Lung (tissue), 12 donors: ENCODE data around the gene GPBAR1. TPM values are rescaled to one million over a fixed set of nuclear protein-coding genes. Genes with fewer than 3 reads are reported as not detected.

Source experiments
- ATAC-seq: fragments of 200-7000 bp; cut with Tn5 transposase; one replicate; pipeline ENCODE4 v1.9.1; 2020; ENCODE audit warnings: moderate number of reproducible peaks; ENCODE audit not compliant: insufficient read depth, low FRiP score
- DNase-seq, 3 donors: peaks; one replicate each; pipeline ENCODE4 v3.0.0-alpha.2; 2013 to 2017
- H3K27ac ChIP-seq, 2 donors: one replicate each; pipeline ENCODE4 v1.5.1; 2013; ENCODE audit warnings: mild to moderate bottlenecking in 2 of 2, moderate library complexity in 2 of 2, control low read depth in 1 of 2, inconsistent platforms in 1 of 2, low read depth in 1 of 2, low read length in 1 of 2
- H3K27me3 ChIP-seq, 3 donors: one replicate each; pipeline ENCODE4 v1.5.1; 2013; ENCODE audit warnings: low read length in 2 of 3; ENCODE audit not compliant: control insufficient read depth in 3 of 3, insufficient read depth in 3 of 3
- H3K36me3 ChIP-seq, 4 donors: one replicate each; pipeline ENCODE4 v1.5.1; 2013; ENCODE audit warnings: low read length in 4 of 4, mild to moderate bottlenecking in 1 of 4, moderate library complexity in 1 of 4; ENCODE audit not compliant: control insufficient read depth in 4 of 4, insufficient read depth in 4 of 4
- H3K4me1 ChIP-seq, 5 donors: one replicate each; pipeline ENCODE4 v1.5.1; 2013; ENCODE audit warnings: low read length in 5 of 5, mild to moderate bottlenecking in 2 of 5, moderate library complexity in 1 of 5; ENCODE audit not compliant: control insufficient read depth in 5 of 5, insufficient read depth in 5 of 5
- H3K4me3 ChIP-seq: one replicate; pipeline ENCODE4 v1.5.1; 2013; ENCODE audit warnings: mild to moderate bottlenecking, control low read depth, moderate library complexity
- H3K9ac ChIP-seq, 2 donors: one replicate each; pipeline ENCODE4 v1.5.1; 2013; ENCODE audit warnings: low read length in 2 of 2, control low read depth in 1 of 2; ENCODE audit not compliant: insufficient read depth in 1 of 2
- H3K9me3 ChIP-seq, 4 donors: one replicate each; pipeline ENCODE4 v1.5.1; 2013; ENCODE audit warnings: low read length in 3 of 4, mild to moderate bottlenecking in 1 of 4, moderate library complexity in 1 of 4; ENCODE audit not compliant: control insufficient read depth in 4 of 4, insufficient read depth in 3 of 4
- WGBS, 2 donors: extraction: QIAGEN DNeasy Blood & Tissue Kit; methylation state at CpG; one replicate each; pipeline ENCODE4 v1.1.7; 2013; 5-methylcytosine and 5-hydroxymethylcytosine counted together
- polyA plus RNA-seq, 2 donors: library from polyadenylated mRNA; stranded (reverse); fragments of 200-250 nt; gene quantifications; one replicate each; pipeline ENCODE4 v1.2.1, GENCODE V29; 2013
- total RNA-seq, 2 donors: library from RNA; depleted of rRNA in 1 of 2; stranded (reverse); fragments of >200 nt in 1 of 2; gene quantifications; one replicate each; pipeline ENCODE4 v1.2.1, GENCODE V29; 2014 to 2021
- TF ChIP-seq, protein P1 (sequence below): IDR thresholded peaks from 2 replicates; pipeline ENCODE4 v1.5.1; 2012; ENCODE audit warnings: mild to moderate bottlenecking; ENCODE audit errors: control extremely low read depth, extremely low read depth
- donor health status: control.
- donor health status: control.
- donor health status: Bipolar disorder and iron deficiency.
- donor health status: healthy.
- donor health status: DM: yes; HTN: yes; CAD: no.

Gene GPBAR1
- total and polyA plus RNA-seq, 4 donors = 0.60 to 3.3 (median 2.1) TPM

DNA sequence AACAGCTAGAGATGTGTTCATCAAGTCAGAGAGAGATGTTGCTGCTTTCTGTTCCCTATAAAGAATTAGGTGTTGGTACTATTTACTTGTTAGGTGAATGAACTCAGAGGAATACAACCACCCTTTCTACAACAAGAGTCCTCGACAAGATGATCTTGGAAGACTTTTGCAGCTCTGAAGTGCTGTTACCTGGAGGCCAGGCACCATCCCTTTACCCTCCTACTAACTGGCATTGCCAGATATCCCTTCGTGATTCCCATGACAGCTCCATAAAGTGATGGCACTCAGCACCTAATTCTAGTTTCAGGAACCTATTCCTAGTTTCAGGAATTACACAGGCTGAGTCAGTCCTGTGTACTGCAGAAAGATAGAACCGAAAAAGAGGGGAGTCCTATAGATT is 33.9 kb upstream of the GPBAR1 start:
- Histone ChIP-seq H3K27ac (no peak overlapping the region), H3K27me3 (no peaks in the 10 kb centered on the region), H3K9ac (no peak overlapping the region), H3K36me3 (peaks cover 29 to 47% (median 35%) of the 10 kb centered on the region in 4 donors), H3K4me1 (peaks cover 0 to 36% (median 3%) of the 10 kb centered on the region in 5 donors), H3K4me3 (no peak overlapping the region), H3K9me3 (no peaks in the 10 kb centered on the region)
- WGBS, 2 donors = 80 to 87% methylated on average over 3 of the region's 3 CpGs
- TF ChIP-seq, protein P1, sequence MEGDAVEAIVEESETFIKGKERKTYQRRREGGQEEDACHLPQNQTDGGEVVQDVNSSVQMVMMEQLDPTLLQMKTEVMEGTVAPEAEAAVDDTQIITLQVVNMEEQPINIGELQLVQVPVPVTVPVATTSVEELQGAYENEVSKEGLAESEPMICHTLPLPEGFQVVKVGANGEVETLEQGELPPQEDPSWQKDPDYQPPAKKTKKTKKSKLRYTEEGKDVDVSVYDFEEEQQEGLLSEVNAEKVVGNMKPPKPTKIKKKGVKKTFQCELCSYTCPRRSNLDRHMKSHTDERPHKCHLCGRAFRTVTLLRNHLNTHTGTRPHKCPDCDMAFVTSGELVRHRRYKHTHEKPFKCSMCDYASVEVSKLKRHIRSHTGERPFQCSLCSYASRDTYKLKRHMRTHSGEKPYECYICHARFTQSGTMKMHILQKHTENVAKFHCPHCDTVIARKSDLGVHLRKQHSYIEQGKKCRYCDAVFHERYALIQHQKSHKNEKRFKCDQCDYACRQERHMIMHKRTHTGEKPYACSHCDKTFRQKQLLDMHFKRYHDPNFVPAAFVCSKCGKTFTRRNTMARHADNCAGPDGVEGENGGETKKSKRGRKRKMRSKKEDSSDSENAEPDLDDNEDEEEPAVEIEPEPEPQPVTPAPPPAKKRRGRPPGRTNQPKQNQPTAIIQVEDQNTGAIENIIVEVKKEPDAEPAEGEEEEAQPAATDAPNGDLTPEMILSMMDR = no peak
- DNase-seq (no peak), ATAC-seq (no peak)

DNA sequence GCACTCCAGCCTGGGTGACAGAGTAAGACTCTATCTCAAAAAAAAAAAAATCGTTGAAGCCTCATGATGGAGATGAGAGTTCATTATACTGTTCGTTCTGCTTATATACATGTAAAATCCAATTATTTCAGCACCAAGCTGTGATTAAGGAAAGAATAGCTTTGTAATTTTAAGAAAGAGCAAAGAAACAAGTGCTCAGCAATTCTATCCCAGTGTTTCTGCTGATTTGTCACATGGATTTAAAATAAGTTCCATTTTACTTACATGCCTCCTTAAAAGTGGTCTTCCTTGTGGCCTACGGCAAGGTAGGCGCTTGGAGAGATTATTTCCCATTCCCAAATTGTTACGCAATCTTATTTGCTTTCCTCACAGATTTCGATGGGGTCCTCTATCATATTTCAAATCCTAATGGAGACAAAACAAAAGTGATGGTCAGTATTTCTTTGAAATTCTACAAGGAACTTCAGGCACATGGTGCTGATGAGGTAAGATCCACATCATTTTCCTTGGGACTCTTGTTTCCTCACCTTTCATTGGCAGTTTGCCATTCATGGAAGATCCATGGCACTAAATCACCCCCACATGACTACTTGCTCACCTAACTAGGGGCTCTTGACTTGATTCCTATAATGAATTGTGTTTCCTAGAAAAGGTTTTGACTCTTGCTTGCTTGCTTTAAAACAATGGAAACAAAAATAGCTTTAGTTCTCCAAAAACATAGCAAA is 32.3 kb upstream of the GPBAR1 start:
- H3K4me1 ChIP-seq = peaks cover 0 to 23% (median 3%) of the 10 kb centered on the region in 5 donors
- no peaks in the 10 kb centered on the region for H3K9me3 ChIP-seq
- WGBS, 2 donors = 80 to 85% methylated on average over 6 of the region's 6 CpGs
- TF ChIP-seq, protein P1 = no peak
- H3K27ac ChIP-seq = peak overlapping the region in 1 of 2 donors; percentile 49
- no peaks in the 10 kb centered on the region for H3K27me3 ChIP-seq
- H3K36me3 ChIP-seq = peaks cover 28 to 45% (median 36%) of the 10 kb centered on the region in 4 donors
- H3K9ac ChIP-seq = no peak overlapping the region
- H3K4me3 ChIP-seq = no peak overlapping the region
- ATAC-seq (no peak), DNase-seq (no peak)

DNA sequence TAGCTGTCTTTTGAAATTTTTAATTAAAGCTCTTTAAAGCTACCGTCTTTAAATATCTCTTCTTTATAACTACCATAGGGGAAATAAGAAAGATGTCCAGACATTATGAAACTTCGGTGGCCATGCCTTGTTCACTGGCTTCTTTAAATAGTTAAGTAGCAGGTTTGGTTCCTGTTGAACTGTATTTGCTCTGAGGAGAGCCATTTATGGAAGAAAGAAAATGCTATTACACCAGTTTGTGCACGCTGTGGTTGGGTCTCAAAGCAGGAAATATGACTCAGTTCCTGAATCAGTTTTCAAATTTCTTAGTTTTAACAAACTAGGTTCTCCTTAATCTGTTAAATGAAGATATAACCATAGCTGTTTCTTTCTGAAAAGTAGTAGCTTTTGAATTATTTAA is 31.6 kb upstream of the GPBAR1 start:
- ATAC-seq = peak; percentile 65

More for the DNA sequence above, 31.6 kb upstream of the GPBAR1 start:
- WGBS, 2 donors = 12 to 19% methylated on average over 3 of the region's 3 CpGs
- Histone ChIP-seq H3K4me1 (peaks cover 0 to 19% (median 3%) of the 10 kb centered on the region in 5 donors), H3K4me3 (no peak overlapping the region), H3K9ac (no peak overlapping the region), H3K9me3 (no peaks in the 10 kb centered on the region), H3K27ac (no peak overlapping the region), H3K36me3 (peaks cover 28 to 43% (median 37%) of the 10 kb centered on the region in 4 donors), H3K27me3 (no peaks in the 10 kb centered on the region)
- peak in 1 of 3 donors; percentile 13 for DNase-seq
- TF ChIP-seq, protein P1 = no peak
